ENCODE measurements around the gene EVI2B. TPM values are rescaled to one million over a fixed set of nuclear protein-coding genes. Genes with fewer than 3 reads are reported as not detected.

Gene EVI2B
- total RNA-seq, result 0.12 TPM in 1 of 2 replicates, not detected in the other

GRCh38 chr17:31313982-31314781, at the start of gene EVI2B:
TSS of gene EVI2B (minus strand) at chr17:31314054. CDS start at chr17:31305609, 8,445 bp downstream.

GRCh38 chr17:31321481-31321880, 7.6 kb upstream of the EVI2B start, which contains the start of gene EVI2A:
TSS of gene EVI2A (minus strand) at chr17:31321622. CDS start at chr17:31319013, 2,609 bp downstream.

GRCh38 chr17:31297090-31297489, 16.8 kb downstream of the EVI2B start, which contains the start of gene OMG:
TSS of gene OMG (minus strand) at chr17:31297239. CDS start at chr17:31296331, 908 bp downstream.

Other genes with a start within 250 kb of the EVI2B start
- gene NF1, start 219.1 kb downstream of the EVI2B start, total RNA-seq, result 66.2 and 68.1 TPM in 2 replicates
- gene OMG, start 16.8 kb downstream of the EVI2B start, total RNA-seq, result 0.11 and 2.0 TPM in 2 replicates
- 4.5 and 7.3 TPM in 2 replicates for gene EVI2A, start 7.6 kb upstream of the EVI2B start, total RNA-seq
- gene RAB11FIP4, start 77.6 kb upstream of the EVI2B start, total RNA-seq, result 0.12 and 0.66 TPM in 2 replicates

All from uterine smooth muscle cell (primary cell).